Liver (tissue), 9 donors: ENCODE measurements around the gene PNO1. TPM values are rescaled to one million over a fixed set of nuclear protein-coding genes. Genes with fewer than 3 reads are reported as not detected.

Source experiments
- DNase-seq: peaks from one replicate; pipeline ENCODE4 v3.0.0-alpha.2; 2017; ENCODE audit warnings: low spot score
- H3K27ac ChIP-seq, 2 donors: one replicate each; pipeline ENCODE4 v1.7.0; 2013; ENCODE audit warnings: inconsistent platforms in 2 of 2, low read length in 2 of 2, control low read depth in 1 of 2, low read depth in 1 of 2, mild to moderate bottlenecking in 1 of 2
- H3K27me3 ChIP-seq, 4 donors: one replicate each; pipeline versions ENCODE4 v1.6.1 to v1.7.0; 2013; ENCODE audit warnings: low read length in 3 of 4, inconsistent platforms in 1 of 4, mild to moderate bottlenecking in 1 of 4, moderate library complexity in 1 of 4; ENCODE audit not compliant: control insufficient read depth in 4 of 4, insufficient read depth in 4 of 4
- H3K36me3 ChIP-seq, 4 donors: one replicate each; pipeline versions ENCODE4 v1.6.1 to v1.7.0; 2013; ENCODE audit warnings: low read length in 3 of 4, mild to moderate bottlenecking in 3 of 4, low read depth in 1 of 4, moderate library complexity in 1 of 4; ENCODE audit not compliant: control insufficient read depth in 4 of 4, insufficient read depth in 3 of 4
- H3K4me1 ChIP-seq, 4 donors: one replicate each; pipeline versions ENCODE4 v1.6.1 to v1.7.0; 2013; ENCODE audit warnings: low read length in 3 of 4, mild to moderate bottlenecking in 3 of 4, moderate library complexity in 1 of 4; ENCODE audit not compliant: control insufficient read depth in 4 of 4, insufficient read depth in 4 of 4
- H3K4me3 ChIP-seq, 3 donors: one replicate each; pipeline versions ENCODE4 v1.6.1 to v1.7.0; 2013; ENCODE audit warnings: low read length in 3 of 3, control low read depth in 1 of 3, low read depth in 1 of 3, mild to moderate bottlenecking in 1 of 3
- H3K9ac ChIP-seq, 2 donors: one replicate each; pipeline ENCODE4 v1.7.0; 2013; ENCODE audit warnings: low read length in 2 of 2, mild to moderate bottlenecking in 2 of 2, moderate library complexity in 2 of 2, control low read depth in 1 of 2, low read depth in 1 of 2
- H3K9me3 ChIP-seq, 4 donors: one replicate each; pipeline versions ENCODE4 v1.6.1 to v1.7.0; 2013; ENCODE audit warnings: low read length in 3 of 4; ENCODE audit not compliant: control insufficient read depth in 4 of 4
- ATF3 ChIP-seq: IDR thresholded peaks from 2 replicates; pipeline ENCODE4 v1.6.1; 2016; ENCODE audit warnings: antibody characterized with exemption
- CTCF ChIP-seq: fragments of 150-350 bp; IDR thresholded peaks from 2 replicates; pipeline ENCODE4 v1.5.1; 2017; ENCODE audit warnings: improper control_type of control experiment, low read depth, low read length; ENCODE audit not compliant: missing input control
- EGR1 ChIP-seq, 2 donors: IDR thresholded peaks; 2 replicates each; pipeline ENCODE4 v1.6.1; 2016 to 2018; ENCODE audit warnings: antibody characterized with exemption in 2 of 2, low read depth in 2 of 2
- FOXA1 ChIP-seq: IDR thresholded peaks from 2 replicates; pipeline ENCODE4 v1.6.1; 2016; ENCODE audit warnings: antibody characterized with exemption
- FOXA2 ChIP-seq: IDR thresholded peaks from 2 replicates; pipeline ENCODE4 v1.6.1; 2016; ENCODE audit warnings: antibody characterized with exemption
- GABPA ChIP-seq, 2 donors: IDR thresholded peaks in 1 of 2; conservative IDR thresholded peaks in 1 of 2; 2 replicates each; pipeline ENCODE4 v1.6.1; 2016; ENCODE audit warnings: antibody characterized with exemption in 2 of 2, mild to moderate bottlenecking in 1 of 2, moderate library complexity in 1 of 2
- HNF4A ChIP-seq, 2 donors: conservative IDR thresholded peaks; 2 replicates each; pipeline ENCODE4 v1.6.1; 2016; ENCODE audit warnings: antibody characterized with exemption in 2 of 2, mild to moderate bottlenecking in 2 of 2
- HNF4G ChIP-seq: IDR thresholded peaks from 2 replicates; pipeline ENCODE4 v1.6.1; 2016; ENCODE audit warnings: antibody characterized with exemption
- JUND ChIP-seq, 2 donors: IDR thresholded peaks; 2 replicates each; pipeline ENCODE4 v1.6.1; 2016; ENCODE audit warnings: antibody characterized with exemption in 2 of 2
- MAX ChIP-seq: IDR thresholded peaks from 2 replicates; pipeline ENCODE4 v1.6.1; 2016; ENCODE audit warnings: antibody characterized with exemption
- NR2F2 ChIP-seq: IDR thresholded peaks from 2 replicates; pipeline ENCODE4 v1.6.1; 2016; ENCODE audit warnings: antibody characterized with exemption
- RAD21 ChIP-seq, 2 donors: IDR thresholded peaks; 2 replicates each; pipeline ENCODE4 v1.6.1; 2016; ENCODE audit warnings: antibody characterized with exemption in 2 of 2, mild to moderate bottlenecking in 2 of 2
- REST ChIP-seq: IDR thresholded peaks from 2 replicates; pipeline ENCODE4 v1.6.1; 2016; ENCODE audit warnings: antibody characterized with exemption, mild to moderate bottlenecking
- RXRA ChIP-seq, 2 donors: IDR thresholded peaks; 2 replicates each; pipeline ENCODE4 v1.6.1; 2017 to 2018; ENCODE audit warnings: antibody characterized with exemption in 2 of 2, mild to moderate bottlenecking in 1 of 2
- SP1 ChIP-seq: IDR thresholded peaks from 2 replicates; pipeline ENCODE4 v1.6.1; 2018; ENCODE audit warnings: antibody characterized with exemption, mild to moderate bottlenecking
- TAF1 ChIP-seq: conservative IDR thresholded peaks from 2 replicates; pipeline ENCODE4 v1.6.1; 2016; ENCODE audit warnings: antibody characterized with exemption, mild to moderate bottlenecking
- YY1 ChIP-seq: IDR thresholded peaks from 2 replicates; pipeline ENCODE4 v1.6.1; 2016; ENCODE audit warnings: antibody characterized with exemption, mild to moderate bottlenecking
- ZBTB33 ChIP-seq: IDR thresholded peaks from 2 replicates; pipeline ENCODE4 v1.6.1; 2016; ENCODE audit warnings: antibody characterized with exemption
- WGBS: extraction: QIAGEN DNeasy Blood & Tissue Kit; methylation state at CpG from one replicate; pipeline ENCODE4 v1.1.7; 2013; 5-methylcytosine and 5-hydroxymethylcytosine counted together
- polyA plus RNA-seq, 2 donors: library from polyadenylated mRNA; stranded (reverse) in 1 of 2; unstranded in 1 of 2; fragments of 200-250 nt in 1 of 2; fragments of >200 nt in 1 of 2; fragmentation: Nextera tagmentation in 1 of 2; extraction: Ambion mirVana in 1 of 2; gene quantifications; one replicate each; pipeline versions ENCODE4 v1.2.1 to v1.2.3, GENCODE V29; 2013 to 2015
- total RNA-seq, 2 donors: library from RNA; depleted of rRNA; stranded (reverse); fragments of >200 nt; gene quantifications; one replicate each; pipeline ENCODE4 v1.2.3, GENCODE V29; 2014
- donor health status: healthy.
- donor health status: healthy.
- donor health status: healthy.
- donor health status: healthy.
- donor health status: healthy.

The PNO1 gene
- total and polyA plus RNA-seq, 4 donors: 5.5 to 9.5 (median 8.4) TPM

DNA sequence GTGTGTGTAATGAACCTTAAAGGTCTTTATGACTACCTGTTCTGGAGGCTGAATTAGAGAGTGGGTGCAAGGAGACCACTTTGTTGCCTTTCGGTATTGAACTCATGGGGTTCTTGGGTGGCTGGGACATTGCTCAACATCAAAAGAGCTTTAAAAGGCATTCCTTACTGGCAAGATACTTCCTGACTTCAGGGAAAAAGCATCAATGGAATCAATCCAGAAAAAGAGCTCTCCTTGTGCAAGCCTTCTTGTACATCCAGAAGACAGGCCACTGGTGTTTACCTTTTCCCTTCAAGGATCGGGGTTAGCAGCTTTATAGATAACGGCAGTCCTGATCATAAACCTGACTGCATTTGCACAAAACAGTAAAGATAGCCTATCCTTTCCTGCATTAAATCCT is 9.5 kb downstream of the PNO1 start:
- Histone ChIP-seq H3K27me3 (no peaks in the 10 kb centered on the region), H3K27ac (no peak overlapping the region), H3K4me1 (no peaks in the 10 kb centered on the region), H3K36me3 (peaks cover 3 to 32% (median 15%) of the 10 kb centered on the region in 4 donors), H3K4me3 (no peak overlapping the region), H3K9ac (no peak overlapping the region), H3K9me3 (no peaks in the 10 kb centered on the region)
- no peak for DNase-seq
- 89% methylated on average over 3 of the region's 3 CpGs for WGBS
- no peak for TF ChIP-seq SP1
- TF ChIP-seq FOXA1: no peak
- TF ChIP-seq HNF4G: no peak
- TF ChIP-seq ATF3: no peak
- no peak for TF ChIP-seq JUND (IDR thresholded peaks at IDR 0.05)
- no peak for TF ChIP-seq FOXA2
- TF ChIP-seq HNF4A (conservative IDR thresholded peaks at IDR 0.05): no peak
- no peak for TF ChIP-seq ZBTB33
- TF ChIP-seq CTCF: no peak
- no peak for TF ChIP-seq YY1
- TF ChIP-seq NR2F2: no peak
- no peak for TF ChIP-seq TAF1
- no peak for TF ChIP-seq GABPA (IDR thresholded peaks at IDR 0.05 in 1 of 2, conservative IDR thresholded peaks at IDR 0.05 in 1 of 2)
- TF ChIP-seq REST: no peak
- TF ChIP-seq RAD21 (IDR thresholded peaks at IDR 0.05): no peak
- no peak for TF ChIP-seq MAX
- no peak for TF ChIP-seq EGR1 (IDR thresholded peaks at IDR 0.05; ENCODE audit: low read depth in 2 of 2)
- TF ChIP-seq RXRA (IDR thresholded peaks at IDR 0.05): no peak
